Measurements from ENCODE around the gene PSMC5. TPM values are rescaled to one million over a fixed set of nuclear protein-coding genes. Genes with fewer than 3 reads are reported as not detected.
"Not testable (repeated sequence)": the region's sequence is repeated elsewhere in the genome, so short reads cannot be mapped to it uniquely, and the experiment has no call there.

The PSMC5 gene
- total RNA-seq, 2 experiments from 2014 or later = 157 to 195 TPM

GRCh38 chr17:63870292-63870665 lies 43.0 kb downstream of the PSMC5 start:
- H3K4me3 Mint-ChIP-seq; H3K9me3 Mint-ChIP-seq (ENCODE audit: low read depth); ATAC-seq; DNase-seq; H3K4me1 Mint-ChIP-seq; H3K27ac Mint-ChIP-seq; H3K36me3 Mint-ChIP-seq: not testable (repeated sequence)
- H3K27me3 Mint-ChIP-seq = peaks cover 24% of the 10 kb centered on the region
- CTCF ChIA-PET = interaction anchor here (1.2 to 1.7 kb wide), 2 partner anchors 18 to 121 kb away, joined by 3 to 6 read pairs; no protein-coding TSS in a partner anchor

GRCh38 chr17:63871646-63872365 lies 44.6 kb downstream of the PSMC5 start:
- DNase-seq; H3K4me1 Mint-ChIP-seq; H3K4me3 Mint-ChIP-seq; H3K9me3 Mint-ChIP-seq (ENCODE audit: low read depth); H3K36me3 Mint-ChIP-seq; H3K27ac Mint-ChIP-seq; ATAC-seq; CTCF ChIA-PET: not testable (repeated sequence)
- peaks cover 21% of the 10 kb centered on the region for H3K27me3 Mint-ChIP-seq

- H3K27me3 Mint-ChIP-seq = peaks cover 20% of the 10 kb centered on the region
- H3K27ac Mint-ChIP-seq; H3K9me3 Mint-ChIP-seq (ENCODE audit: low read depth); DNase-seq; H3K36me3 Mint-ChIP-seq; H3K4me1 Mint-ChIP-seq; ATAC-seq; H3K4me3 Mint-ChIP-seq: not testable (repeated sequence)
- CTCF ChIA-PET = interaction anchor here (1.4 kb wide), 1 partner anchor 8 kb away, joined by 3 read pairs; no protein-coding TSS in a partner anchor
Measured at GRCh38 chr17:63873577-63873976, 46.3 kb downstream of the PSMC5 start, which contains the start of gene CSH2. Gene CSH2 (minus strand): TSS chr17:63873677. CDS start chr17:63873614, 63 bp downstream.

GRCh38 chr17:63874061-63874626 lies 46.9 kb downstream of the PSMC5 start:
- CTCF ChIA-PET = interaction anchor here (1.4 kb wide), 1 partner anchor 8 kb away, joined by 3 read pairs; no protein-coding TSS in a partner anchor
- H3K4me1 Mint-ChIP-seq; H3K36me3 Mint-ChIP-seq; ATAC-seq; H3K4me3 Mint-ChIP-seq; H3K9me3 Mint-ChIP-seq (ENCODE audit: low read depth); H3K27ac Mint-ChIP-seq: not testable (repeated sequence)
- peaks cover 20% of the 10 kb centered on the region for H3K27me3 Mint-ChIP-seq
- DNase-seq = peak; percentile 12

GRCh38 chr17:63874693-63875092 lies 47.5 kb downstream of the PSMC5 start:
- not testable (repeated sequence) for ATAC-seq; DNase-seq; H3K36me3 Mint-ChIP-seq; H3K4me1 Mint-ChIP-seq; H3K9me3 Mint-ChIP-seq (ENCODE audit: low read depth); H3K27ac Mint-ChIP-seq; H3K4me3 Mint-ChIP-seq
- CTCF ChIA-PET = interaction anchor here (1.4 kb wide), 1 partner anchor 9 kb away, joined by 3 read pairs; no protein-coding TSS in a partner anchor
- peaks cover 20% of the 10 kb centered on the region for H3K27me3 Mint-ChIP-seq

GRCh38 chr17:63878413-63878812 lies 51.2 kb downstream of the PSMC5 start:
- not testable (repeated sequence) for H3K4me3 Mint-ChIP-seq; H3K27ac Mint-ChIP-seq; H3K36me3 Mint-ChIP-seq; H3K27me3 Mint-ChIP-seq; DNase-seq; H3K4me1 Mint-ChIP-seq; H3K9me3 Mint-ChIP-seq (ENCODE audit: low read depth); ATAC-seq
- CTCF ChIA-PET = interaction anchor here (0.7 to 1.0 kb wide), 3 partner anchors 9 to 12 kb away, joined by 3 to 4 read pairs (median 3); no protein-coding TSS in a partner anchor

- CTCF ChIA-PET = interaction anchor here (1.0 to 3.9 kb wide), 3 partner anchors 15 to 39 kb away, joined by 3 to 23 read pairs (median 8); no protein-coding TSS in a partner anchor
- peaks cover 10% of the 10 kb centered on the region for H3K4me1 Mint-ChIP-seq
- H3K9me3 Mint-ChIP-seq (ENCODE audit: low read depth) = no peaks in the 10 kb centered on the region
- DNase-seq (no peak), ATAC-seq (no peak)
- no peak overlapping the region for H3K4me3 Mint-ChIP-seq
- H3K36me3 Mint-ChIP-seq = no peaks in the 10 kb centered on the region
- H3K27ac Mint-ChIP-seq = no peak overlapping the region
- peaks cover 9% of the 10 kb centered on the region for H3K27me3 Mint-ChIP-seq
Measured at GRCh38 chr17:63880706-63881105, 53.5 kb downstream of the PSMC5 start.

GRCh38 chr17:63881337-63881736 lies 54.1 kb downstream of the PSMC5 start:
- H3K4me1 Mint-ChIP-seq; H3K36me3 Mint-ChIP-seq; H3K27me3 Mint-ChIP-seq; H3K4me3 Mint-ChIP-seq; ATAC-seq; DNase-seq; H3K9me3 Mint-ChIP-seq (ENCODE audit: low read depth); H3K27ac Mint-ChIP-seq: not testable (repeated sequence)
- CTCF ChIA-PET = interaction anchor here (0.7 to 3.9 kb wide), 6 partner anchors 16 to 40 kb away, joined by 3 to 23 read pairs (median 4); no protein-coding TSS in a partner anchor

Other genes with a start within 250 kb of the PSMC5 start
- 10 to 100 TPM; 23.3 to 27.8 TPM for gene TACO1, start 226.5 kb upstream of the PSMC5 start, total RNA-seq
- gene MAP3K3, start 205.0 kb upstream of the PSMC5 start, total RNA-seq = 10 to 100 TPM; 29.0 to 36.5 TPM
- 100 to 1,000 TPM; 303 to 356 TPM for gene LIMD2, start 127.3 kb upstream of the PSMC5 start, total RNA-seq
- 10 to 100 TPM; 59.9 to 76.8 TPM for gene STRADA, start 85.6 kb upstream of the PSMC5 start, total RNA-seq
- gene CCDC47, start 53.8 kb upstream of the PSMC5 start, total RNA-seq = 10 to 100 TPM; 55.7 to 71.1 TPM
- 100 to 1,000 TPM; 121 to 123 TPM for gene DDX42, start 53.3 kb upstream of the PSMC5 start, total RNA-seq
- 10 to 100 TPM; 58.9 to 71.7 TPM for gene FTSJ3, start 232 bp downstream of the PSMC5 start, total RNA-seq
- gene SMARCD2, start 15.3 kb downstream of the PSMC5 start, total RNA-seq = 100 to 1,000 TPM; 137 to 151 TPM
- not detected for gene CSH2, start 46.2 kb downstream of the PSMC5 start, total RNA-seq
- gene GH2, start 54.5 kb downstream of the PSMC5 start, total RNA-seq = not detected
- not detected for gene CSH1, start 69.1 kb downstream of the PSMC5 start, total RNA-seq
- not detected for gene CSHL1, start 83.8 kb downstream of the PSMC5 start, total RNA-seq
- gene GH1, start 91.4 kb downstream of the PSMC5 start, total RNA-seq = not detected
- gene CD79B, start 104.9 kb downstream of the PSMC5 start, total RNA-seq = 10 to 100 TPM; 15.0 to 19.1 TPM
- gene SCN4A, start 145.5 kb downstream of the PSMC5 start, total RNA-seq = under 1 TPM in 1 of 2 experiments, not detected in 1; 0.02 TPM
- gene PRR29, start 170.9 kb downstream of the PSMC5 start, total RNA-seq = 1 to 10 TPM; 1.5 to 3.3 TPM
- 10 to 100 TPM; 39.0 to 40.6 TPM for gene ICAM2, start 193.2 kb downstream of the PSMC5 start, total RNA-seq